ENCODE measurements around the gene DST. TPM values are rescaled to one million over a fixed set of nuclear protein-coding genes. Genes with fewer than 3 reads are reported as not detected.

Gene DST
- total RNA-seq, 2 donors from 2014 or later: 101 to 113 TPM

- Histone ChIP-seq H3K9ac (ENCODE audit: extremely low read depth, low read length, poor library complexity, severe bottlenecking) (no peak overlapping the region), H3K4me3 (ENCODE audit: low read length) (no peak overlapping the region), H3K9me3 (ENCODE audit: control insufficient read depth, low read length) (no peaks in the 10 kb centered on the region), H3K27ac (ENCODE audit: low read depth, low read length) (no peak overlapping the region), H3K4me1 (ENCODE audit: control insufficient read depth, insufficient read depth, low read length) (peaks cover 3% of the 10 kb centered on the region), H3K36me3 (ENCODE audit: control insufficient read depth, insufficient read depth, low read length) (peaks cover 39% of the 10 kb centered on the region), H3K27me3 (ENCODE audit: control insufficient read depth, insufficient read depth, low read length, poor library complexity, severe bottlenecking) (no peaks in the 10 kb centered on the region)
- Mint-ChIP-seq H3K36me3 (ENCODE audit: low read depth) (peaks cover 25% of the 10 kb centered on the region), H3K27me3 (ENCODE audit: insufficient read depth) (no peaks in the 10 kb centered on the region), H3K4me3 (no peak overlapping the region), H3K27ac (no peak overlapping the region), H3K9me3 (no peaks in the 10 kb centered on the region), H3K4me1 (peaks cover 3% of the 10 kb centered on the region)
- TF ChIP-seq CTCF (conservative IDR thresholded peaks at IDR 0.05): no peak
- no peak for DNase-seq
These were observed 140.7 kb downstream of the DST start for GRCh38 chr6:56501993-56502392.

GRCh38 chr6:56499095-56499494 lies 143.6 kb downstream of the DST start:
- H3K4me1 ChIP-seq (ENCODE audit: control insufficient read depth, insufficient read depth, low read length): peaks cover 3% of the 10 kb centered on the region
- no peaks in the 10 kb centered on the region for H3K27me3 ChIP-seq (ENCODE audit: control insufficient read depth, insufficient read depth, low read length, poor library complexity, severe bottlenecking)
- DNase-seq: no peak
- no peak overlapping the region for H3K9ac ChIP-seq (ENCODE audit: extremely low read depth, low read length, poor library complexity, severe bottlenecking)
- Mint-ChIP-seq H3K9me3 (no peaks in the 10 kb centered on the region), H3K27ac (no peak overlapping the region), H3K4me1 (peaks cover 3% of the 10 kb centered on the region), H3K36me3 (ENCODE audit: low read depth) (peaks cover 26% of the 10 kb centered on the region), H3K4me3 (no peak overlapping the region), H3K27me3 (ENCODE audit: insufficient read depth) (no peaks in the 10 kb centered on the region)
- H3K27ac ChIP-seq (ENCODE audit: low read depth, low read length): no peak overlapping the region
- H3K4me3 ChIP-seq (ENCODE audit: low read length): no peak overlapping the region
- no peak for TF ChIP-seq CTCF (conservative IDR thresholded peaks at IDR 0.05)
- H3K36me3 ChIP-seq (ENCODE audit: control insufficient read depth, insufficient read depth, low read length): peaks cover 31% of the 10 kb centered on the region
- H3K9me3 ChIP-seq (ENCODE audit: control insufficient read depth, low read length): no peaks in the 10 kb centered on the region

GRCh38 chr6:56497691-56498090 lies 145.0 kb downstream of the DST start:
- H3K4me3 ChIP-seq (ENCODE audit: low read length): no peak overlapping the region
- no peak for DNase-seq
- Mint-ChIP-seq H3K27me3 (ENCODE audit: insufficient read depth) (no peaks in the 10 kb centered on the region), H3K36me3 (ENCODE audit: low read depth) (peaks cover 28% of the 10 kb centered on the region), H3K4me1 (peaks cover 3% of the 10 kb centered on the region), H3K27ac (no peak overlapping the region), H3K9me3 (no peaks in the 10 kb centered on the region), H3K4me3 (no peak overlapping the region)
- H3K9me3 ChIP-seq (ENCODE audit: control insufficient read depth, low read length): no peaks in the 10 kb centered on the region
- H3K27me3 ChIP-seq (ENCODE audit: control insufficient read depth, insufficient read depth, low read length, poor library complexity, severe bottlenecking): no peaks in the 10 kb centered on the region
- H3K36me3 ChIP-seq (ENCODE audit: control insufficient read depth, insufficient read depth, low read length): peaks cover 30% of the 10 kb centered on the region
- no peak for TF ChIP-seq CTCF (conservative IDR thresholded peaks at IDR 0.05)
- WGBS, 2 experiments (ENCODE audit: insufficient coverage in 1 of 2, insufficient read length in 1 of 2): 96% methylated on average over 2 to 3 of the region's 3 CpGs
- no peak overlapping the region for H3K9ac ChIP-seq (ENCODE audit: extremely low read depth, low read length, poor library complexity, severe bottlenecking)
- H3K4me1 ChIP-seq (ENCODE audit: control insufficient read depth, insufficient read depth, low read length): peaks cover 3% of the 10 kb centered on the region
- H3K27ac ChIP-seq (ENCODE audit: low read depth, low read length): no peak overlapping the region

All from endodermal cell (in vitro differentiated cells).